ENCODE data around the gene LHX3.

GRCh38 chr9:136222166-136222905 is 17.4 kb upstream of the LHX3 start:
- TF ChIP-seq POLR2A (IDR thresholded peaks at IDR 0.05) = no peak
- TF ChIP-seq, protein P1, sequence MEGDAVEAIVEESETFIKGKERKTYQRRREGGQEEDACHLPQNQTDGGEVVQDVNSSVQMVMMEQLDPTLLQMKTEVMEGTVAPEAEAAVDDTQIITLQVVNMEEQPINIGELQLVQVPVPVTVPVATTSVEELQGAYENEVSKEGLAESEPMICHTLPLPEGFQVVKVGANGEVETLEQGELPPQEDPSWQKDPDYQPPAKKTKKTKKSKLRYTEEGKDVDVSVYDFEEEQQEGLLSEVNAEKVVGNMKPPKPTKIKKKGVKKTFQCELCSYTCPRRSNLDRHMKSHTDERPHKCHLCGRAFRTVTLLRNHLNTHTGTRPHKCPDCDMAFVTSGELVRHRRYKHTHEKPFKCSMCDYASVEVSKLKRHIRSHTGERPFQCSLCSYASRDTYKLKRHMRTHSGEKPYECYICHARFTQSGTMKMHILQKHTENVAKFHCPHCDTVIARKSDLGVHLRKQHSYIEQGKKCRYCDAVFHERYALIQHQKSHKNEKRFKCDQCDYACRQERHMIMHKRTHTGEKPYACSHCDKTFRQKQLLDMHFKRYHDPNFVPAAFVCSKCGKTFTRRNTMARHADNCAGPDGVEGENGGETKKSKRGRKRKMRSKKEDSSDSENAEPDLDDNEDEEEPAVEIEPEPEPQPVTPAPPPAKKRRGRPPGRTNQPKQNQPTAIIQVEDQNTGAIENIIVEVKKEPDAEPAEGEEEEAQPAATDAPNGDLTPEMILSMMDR (IDR thresholded peaks at IDR 0.05) = no peak
